HL-60 (cell line): ENCODE data around the gene CCR5.

Source experiments
- DNase-seq, 2 experiments: peaks; one replicate each; pipeline ENCODE4 v3.0.0-alpha.2; 2010 to 2020; ENCODE audit warnings: low read depth in 1 of 2, low spot score in 1 of 2
- H3K27ac ChIP-seq: fragments of 250-450 bp; sonication (Bioruptor Pico); replicated peaks from 2 replicates; pipeline ENCODE4 v1.5.1; 2020; ENCODE audit warnings: mild to moderate bottlenecking, moderate library complexity
- H3K27me3 ChIP-seq: fragments of 250-450 bp; sonication (Bioruptor Pico); 2 replicates; pipeline ENCODE4 v1.5.1; 2021; ENCODE audit warnings: mild to moderate bottlenecking, moderate library complexity; ENCODE audit not compliant: insufficient read depth, poor library complexity, severe bottlenecking
- H3K4me3 ChIP-seq: replicated peaks from 2 replicates; pipeline ENCODE4 v1.5.1; 2011; ENCODE audit warnings: mild to moderate bottlenecking, control low read depth, low read length; ENCODE audit not compliant: insufficient read depth
- CTCF ChIP-seq: IDR thresholded peaks from one replicate; pipeline ENCODE4 v1.5.1; 2011; ENCODE audit warnings: low read length, control low read depth, inconsistent platforms; ENCODE audit not compliant: insufficient read depth
- GABPA ChIP-seq: IDR thresholded peaks from 2 replicates; pipeline ENCODE4 v1.6.1; 2012; ENCODE audit warnings: low read depth
- POLR2AphosphoS5 ChIP-seq: IDR thresholded peaks from 2 replicates; pipeline ENCODE4 v1.6.1; 2012; ENCODE audit warnings: low read depth
- REST ChIP-seq: IDR thresholded peaks from 2 replicates; pipeline ENCODE4 v1.6.1; 2012; ENCODE audit warnings: low read depth; ENCODE audit not compliant: insufficient replicate concordance
- SPI1 ChIP-seq: IDR thresholded peaks from 2 replicates; pipeline ENCODE4 v1.6.1; 2012; ENCODE audit warnings: low read depth, mild to moderate bottlenecking, borderline replicate concordance

The CCR5 gene

GRCh38 chr3:46374755-46375154 is 4.0 kb downstream of the CCR5 start:
- H3K4me3 ChIP-seq, result no peak overlapping the region
- no peak for TF ChIP-seq POLR2AphosphoS5
- no peak for TF ChIP-seq CTCF
- TF ChIP-seq SPI1, result no peak
- no peak for TF ChIP-seq GABPA
- TF ChIP-seq REST, result no peak
- no peak for DNase-seq
- no peak overlapping the region for H3K27ac ChIP-seq
- H3K27me3 ChIP-seq, result no peaks in the 10 kb centered on the region

- Histone ChIP-seq H3K27me3 (no peaks in the 10 kb centered on the region), H3K27ac (no peak overlapping the region)
- TF ChIP-seq GABPA (no peak), REST (no peak), CTCF (no peak), POLR2AphosphoS5 (no peak), SPI1 (no peak)
Observed at GRCh38 chr3:46375218-46375617, 4.5 kb downstream of the CCR5 start.

GRCh38 chr3:46375814-46376213 is 5.1 kb downstream of the CCR5 start:
- Histone ChIP-seq H3K4me3 (no peak overlapping the region), H3K27me3 (no peaks in the 10 kb centered on the region), H3K27ac (no peak overlapping the region)
- TF ChIP-seq POLR2AphosphoS5 (no peak), REST (no peak), CTCF (no peak), SPI1 (no peak), GABPA (no peak)
- no peak for DNase-seq

More at GRCh38 chr3:46375218-46375617, 4.5 kb downstream of the CCR5 start:
- no peak for DNase-seq
- H3K4me3 ChIP-seq, result no peak overlapping the region
